Liver (tissue), 3 donors: ENCODE data around the gene HTR2A.

ENCODE experiments used
- EGR1 ChIP-seq, 2 donors: IDR thresholded peaks; 2 replicates each; pipeline ENCODE4 v1.6.1; 2016 to 2018; ENCODE audit warnings: antibody characterized with exemption in 2 of 2, low read depth in 2 of 2
- FOXA2 ChIP-seq: IDR thresholded peaks from 2 replicates; pipeline ENCODE4 v1.6.1; 2016; ENCODE audit warnings: antibody characterized with exemption
- GABPA ChIP-seq, 2 donors: IDR thresholded peaks in 1 of 2; conservative IDR thresholded peaks in 1 of 2; 2 replicates each; pipeline ENCODE4 v1.6.1; 2016; ENCODE audit warnings: antibody characterized with exemption in 2 of 2, mild to moderate bottlenecking in 1 of 2, moderate library complexity in 1 of 2
- JUND ChIP-seq, 2 donors: IDR thresholded peaks; 2 replicates each; pipeline ENCODE4 v1.6.1; 2016; ENCODE audit warnings: antibody characterized with exemption in 2 of 2
- NR2F2 ChIP-seq: IDR thresholded peaks from 2 replicates; pipeline ENCODE4 v1.6.1; 2016; ENCODE audit warnings: antibody characterized with exemption
- RAD21 ChIP-seq, 2 donors: IDR thresholded peaks; 2 replicates each; pipeline ENCODE4 v1.6.1; 2016; ENCODE audit warnings: antibody characterized with exemption in 2 of 2, mild to moderate bottlenecking in 2 of 2
- RXRA ChIP-seq, 2 donors: IDR thresholded peaks; 2 replicates each; pipeline ENCODE4 v1.6.1; 2017 to 2018; ENCODE audit warnings: antibody characterized with exemption in 2 of 2, mild to moderate bottlenecking in 1 of 2
- SP1 ChIP-seq: IDR thresholded peaks from 2 replicates; pipeline ENCODE4 v1.6.1; 2018; ENCODE audit warnings: antibody characterized with exemption, mild to moderate bottlenecking
- TAF1 ChIP-seq: conservative IDR thresholded peaks from 2 replicates; pipeline ENCODE4 v1.6.1; 2016; ENCODE audit warnings: antibody characterized with exemption, mild to moderate bottlenecking
- TF ChIP-seq, protein P1 (sequence below): IDR thresholded peaks from 2 replicates; pipeline ENCODE4 v1.6.1; 2016; ENCODE audit warnings: antibody characterized with exemption
- TF ChIP-seq, protein P2 (sequence below): fragments of 150-350 bp; IDR thresholded peaks from 2 replicates; pipeline ENCODE4 v1.5.1; 2017; ENCODE audit warnings: improper control_type of control experiment, low read depth, low read length; ENCODE audit not compliant: missing input control
- TF ChIP-seq, protein P3 (sequence below): IDR thresholded peaks from 2 replicates; pipeline ENCODE4 v1.6.1; 2016; ENCODE audit warnings: antibody characterized with exemption
- TF ChIP-seq, protein P4 (sequence below): IDR thresholded peaks from 2 replicates; pipeline ENCODE4 v1.6.1; 2016; ENCODE audit warnings: antibody characterized with exemption
- TF ChIP-seq, protein P5 (sequence below): IDR thresholded peaks from 2 replicates; pipeline ENCODE4 v1.6.1; 2016; ENCODE audit warnings: antibody characterized with exemption, mild to moderate bottlenecking
- donor health status: healthy.
- donor health status: healthy.

DNA sequence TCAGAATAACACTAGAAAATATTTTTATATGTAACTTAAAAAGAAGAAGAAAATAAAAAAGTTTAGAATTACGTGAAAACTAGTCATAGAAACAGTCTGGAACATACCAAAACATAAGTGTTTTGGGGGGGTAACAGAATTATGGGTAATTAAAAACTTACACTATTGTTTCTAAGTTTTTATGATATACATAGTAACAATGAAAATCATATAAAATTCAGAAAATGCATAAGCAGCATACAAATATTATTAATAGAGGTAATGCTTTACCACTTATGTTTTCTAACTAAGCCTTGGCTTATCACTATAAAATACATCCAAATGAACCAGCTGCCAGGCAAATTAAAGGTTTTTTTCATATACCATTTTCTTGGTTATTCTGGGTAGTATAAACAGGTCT lies 114.8 kb downstream of the HTR2A start:
- TF ChIP-seq GABPA (IDR thresholded peaks at IDR 0.05 in 1 of 2, conservative IDR thresholded peaks at IDR 0.05 in 1 of 2) (no peak), EGR1 (IDR thresholded peaks at IDR 0.05; ENCODE audit: low read depth in 2 of 2) (no peak), RXRA (IDR thresholded peaks at IDR 0.05) (no peak), SP1 (no peak), TAF1 (no peak), RAD21 (IDR thresholded peaks at IDR 0.05) (no peak), JUND (IDR thresholded peaks at IDR 0.05) (no peak), NR2F2 (no peak), FOXA2 (no peak)
- TF ChIP-seq, protein P1, sequence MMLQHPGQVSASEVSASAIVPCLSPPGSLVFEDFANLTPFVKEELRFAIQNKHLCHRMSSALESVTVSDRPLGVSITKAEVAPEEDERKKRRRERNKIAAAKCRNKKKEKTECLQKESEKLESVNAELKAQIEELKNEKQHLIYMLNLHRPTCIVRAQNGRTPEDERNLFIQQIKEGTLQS = no peak
- TF ChIP-seq, protein P2, sequence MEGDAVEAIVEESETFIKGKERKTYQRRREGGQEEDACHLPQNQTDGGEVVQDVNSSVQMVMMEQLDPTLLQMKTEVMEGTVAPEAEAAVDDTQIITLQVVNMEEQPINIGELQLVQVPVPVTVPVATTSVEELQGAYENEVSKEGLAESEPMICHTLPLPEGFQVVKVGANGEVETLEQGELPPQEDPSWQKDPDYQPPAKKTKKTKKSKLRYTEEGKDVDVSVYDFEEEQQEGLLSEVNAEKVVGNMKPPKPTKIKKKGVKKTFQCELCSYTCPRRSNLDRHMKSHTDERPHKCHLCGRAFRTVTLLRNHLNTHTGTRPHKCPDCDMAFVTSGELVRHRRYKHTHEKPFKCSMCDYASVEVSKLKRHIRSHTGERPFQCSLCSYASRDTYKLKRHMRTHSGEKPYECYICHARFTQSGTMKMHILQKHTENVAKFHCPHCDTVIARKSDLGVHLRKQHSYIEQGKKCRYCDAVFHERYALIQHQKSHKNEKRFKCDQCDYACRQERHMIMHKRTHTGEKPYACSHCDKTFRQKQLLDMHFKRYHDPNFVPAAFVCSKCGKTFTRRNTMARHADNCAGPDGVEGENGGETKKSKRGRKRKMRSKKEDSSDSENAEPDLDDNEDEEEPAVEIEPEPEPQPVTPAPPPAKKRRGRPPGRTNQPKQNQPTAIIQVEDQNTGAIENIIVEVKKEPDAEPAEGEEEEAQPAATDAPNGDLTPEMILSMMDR = no peak
- TF ChIP-seq, protein P3, sequence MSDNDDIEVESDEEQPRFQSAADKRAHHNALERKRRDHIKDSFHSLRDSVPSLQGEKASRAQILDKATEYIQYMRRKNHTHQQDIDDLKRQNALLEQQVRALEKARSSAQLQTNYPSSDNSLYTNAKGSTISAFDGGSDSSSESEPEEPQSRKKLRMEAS = no peak
- TF ChIP-seq, protein P4, sequence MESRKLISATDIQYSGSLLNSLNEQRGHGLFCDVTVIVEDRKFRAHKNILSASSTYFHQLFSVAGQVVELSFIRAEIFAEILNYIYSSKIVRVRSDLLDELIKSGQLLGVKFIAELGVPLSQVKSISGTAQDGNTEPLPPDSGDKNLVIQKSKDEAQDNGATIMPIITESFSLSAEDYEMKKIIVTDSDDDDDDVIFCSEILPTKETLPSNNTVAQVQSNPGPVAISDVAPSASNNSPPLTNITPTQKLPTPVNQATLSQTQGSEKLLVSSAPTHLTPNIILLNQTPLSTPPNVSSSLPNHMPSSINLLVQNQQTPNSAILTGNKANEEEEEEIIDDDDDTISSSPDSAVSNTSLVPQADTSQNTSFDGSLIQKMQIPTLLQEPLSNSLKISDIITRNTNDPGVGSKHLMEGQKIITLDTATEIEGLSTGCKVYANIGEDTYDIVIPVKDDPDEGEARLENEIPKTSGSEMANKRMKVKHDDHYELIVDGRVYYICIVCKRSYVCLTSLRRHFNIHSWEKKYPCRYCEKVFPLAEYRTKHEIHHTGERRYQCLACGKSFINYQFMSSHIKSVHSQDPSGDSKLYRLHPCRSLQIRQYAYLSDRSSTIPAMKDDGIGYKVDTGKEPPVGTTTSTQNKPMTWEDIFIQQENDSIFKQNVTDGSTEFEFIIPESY = no peak
- TF ChIP-seq, protein P5, sequence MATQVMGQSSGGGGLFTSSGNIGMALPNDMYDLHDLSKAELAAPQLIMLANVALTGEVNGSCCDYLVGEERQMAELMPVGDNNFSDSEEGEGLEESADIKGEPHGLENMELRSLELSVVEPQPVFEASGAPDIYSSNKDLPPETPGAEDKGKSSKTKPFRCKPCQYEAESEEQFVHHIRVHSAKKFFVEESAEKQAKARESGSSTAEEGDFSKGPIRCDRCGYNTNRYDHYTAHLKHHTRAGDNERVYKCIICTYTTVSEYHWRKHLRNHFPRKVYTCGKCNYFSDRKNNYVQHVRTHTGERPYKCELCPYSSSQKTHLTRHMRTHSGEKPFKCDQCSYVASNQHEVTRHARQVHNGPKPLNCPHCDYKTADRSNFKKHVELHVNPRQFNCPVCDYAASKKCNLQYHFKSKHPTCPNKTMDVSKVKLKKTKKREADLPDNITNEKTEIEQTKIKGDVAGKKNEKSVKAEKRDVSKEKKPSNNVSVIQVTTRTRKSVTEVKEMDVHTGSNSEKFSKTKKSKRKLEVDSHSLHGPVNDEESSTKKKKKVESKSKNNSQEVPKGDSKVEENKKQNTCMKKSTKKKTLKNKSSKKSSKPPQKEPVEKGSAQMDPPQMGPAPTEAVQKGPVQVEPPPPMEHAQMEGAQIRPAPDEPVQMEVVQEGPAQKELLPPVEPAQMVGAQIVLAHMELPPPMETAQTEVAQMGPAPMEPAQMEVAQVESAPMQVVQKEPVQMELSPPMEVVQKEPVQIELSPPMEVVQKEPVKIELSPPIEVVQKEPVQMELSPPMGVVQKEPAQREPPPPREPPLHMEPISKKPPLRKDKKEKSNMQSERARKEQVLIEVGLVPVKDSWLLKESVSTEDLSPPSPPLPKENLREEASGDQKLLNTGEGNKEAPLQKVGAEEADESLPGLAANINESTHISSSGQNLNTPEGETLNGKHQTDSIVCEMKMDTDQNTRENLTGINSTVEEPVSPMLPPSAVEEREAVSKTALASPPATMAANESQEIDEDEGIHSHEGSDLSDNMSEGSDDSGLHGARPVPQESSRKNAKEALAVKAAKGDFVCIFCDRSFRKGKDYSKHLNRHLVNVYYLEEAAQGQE = no peak
